ENCODE measurements around the gene IL2RA. TPM values are rescaled to one million over a fixed set of nuclear protein-coding genes. Genes with fewer than 3 reads are reported as not detected.

IL2RA gene
- total and polyA plus RNA-seq, 10 of the 15 experiments (the other 5 are each of a cell fraction or from before 2014, with no cell fraction given): 2.2 to 6.0 (median 4.9) TPM

GRCh38 chr10:6069081-6069931, 7.1 kb upstream of the IL2RA start:
- no peaks in the 10 kb centered on the region for H3K36me3 ChIP-seq (ENCODE audit: control insufficient read depth in 2 of 2, insufficient read depth in 2 of 2, low read length in 1 of 2)
- H3K4me3 ChIP-seq: no peak overlapping the region
- 43% methylated on average over 11 of the region's 11 CpGs for WGBS (ENCODE audit: insufficient coverage, insufficient replicate concordance, low lambda C conversion rate, missing lambda C conversion rate)
- SMC1A ChIA-PET (ENCODE audit: uncharacterized antibody, unreplicated experiment): interaction anchor here (1.1 to 6.9 kb wide), 5 partner anchors 11 to 56 kb away, joined by 4 to 66 read pairs (median 9); no protein-coding TSS in a partner anchor
- H3K4me1 ChIP-seq (ENCODE audit: control insufficient read depth, insufficient read depth, low read length): peaks cover 30% of the 10 kb centered on the region
- H4K20me1 ChIP-seq (ENCODE audit: control insufficient read depth, insufficient read depth): no peaks in the 10 kb centered on the region
- BruUV-seq (replicated peaks): no TSS peak
- H2AFZ ChIP-seq (ENCODE audit: control insufficient read depth, low read depth, low read length): no peak overlapping the region
- H3K27ac ChIP-seq (ENCODE audit: control insufficient read depth, insufficient read depth): no peak overlapping the region
- no peaks in the 10 kb centered on the region; a peak in 1 of 4 replicates for H3K27me3 ChIP-seq (replicated peaks in 1 of 2; ENCODE audit: control insufficient read depth in 2 of 2, insufficient read depth in 2 of 2, low read length in 1 of 2)
- FAIRE-seq: no peak
- no peak for DNase-seq (ENCODE audit: low read depth, low spot score)
- TF ChIP-seq TCF3 (IDR thresholded peaks at IDR 0.05; ENCODE audit: borderline replicate concordance, insufficient read depth, low read depth, low read length): 0 out of 2 replicates have a peak, but pooled peaks have one; percentile 21
- no peak for TF ChIP-seq POLR2A (IDR thresholded peaks at IDR 0.05; ENCODE audit: low read depth, low read length)
- ATAC-seq: no peak
- CTCF ChIA-PET: interaction anchor here (0.6 to 4.1 kb wide), 6 partner anchors 18 to 252 kb away, joined by 3 to 34 read pairs (median 3); no protein-coding TSS in a partner anchor
- H3K79me2 ChIP-seq (ENCODE audit: control insufficient read depth, insufficient read depth, low read length): no peaks in the 10 kb centered on the region
- H3K9me3 ChIP-seq (replicated peaks; ENCODE audit: control insufficient read depth, insufficient read depth, low read length): no peaks in the 10 kb centered on the region
- RAD21 ChIA-PET (ENCODE audit: unreplicated experiment): interaction anchor here (0.9 to 3.0 kb wide), 5 partner anchors 11 to 173 kb away, joined by 3 to 10 read pairs (median 3); no protein-coding TSS in a partner anchor
- H3K9ac ChIP-seq (ENCODE audit: control insufficient read depth, insufficient read depth, low read length): no peak overlapping the region
- POLR2A ChIA-PET: no interaction called here
- intact Hi-C loops (cut with micrococcal nuclease; ENCODE audit: unreplicated experiment) (no loop called here), in situ Hi-C loops (cut with MboI) (no loop called here)
- H3K4me2 ChIP-seq (ENCODE audit: control insufficient read depth, insufficient read depth): no peak overlapping the region

DNA sequence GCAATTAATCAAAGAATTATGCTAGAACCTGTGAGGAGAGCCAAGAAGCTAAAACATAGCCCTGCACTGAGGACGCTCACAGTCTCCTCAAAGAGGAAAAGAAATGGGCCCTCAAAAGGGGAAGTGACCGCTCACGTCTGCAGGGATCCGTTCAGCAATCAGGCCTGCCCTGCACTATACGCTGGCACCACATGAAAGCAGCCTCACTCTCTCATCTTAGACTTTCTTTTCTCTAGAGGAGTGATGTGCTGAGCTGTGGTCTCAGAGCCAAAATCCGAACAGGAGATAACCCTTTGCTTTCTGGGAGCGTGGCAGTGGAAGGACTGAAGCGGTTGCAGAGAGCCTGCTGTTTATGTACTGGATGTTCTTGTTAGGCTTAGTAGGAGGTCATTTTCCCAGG, 6.3 kb upstream of the IL2RA start:
- Histone ChIP-seq H2AFZ (ENCODE audit: control insufficient read depth, low read depth, low read length) (peak overlapping the region; percentile 37; the same call in 1 of the 2 replicates), H3K27ac (ENCODE audit: control insufficient read depth, insufficient read depth) (no peak overlapping the region), H3K36me3 (ENCODE audit: control insufficient read depth in 2 of 2, insufficient read depth in 2 of 2, low read length in 1 of 2) (no peaks in the 10 kb centered on the region), H3K9ac (ENCODE audit: control insufficient read depth, insufficient read depth, low read length) (no peak overlapping the region), H3K27me3 (replicated peaks in 1 of 2; ENCODE audit: control insufficient read depth in 2 of 2, insufficient read depth in 2 of 2, low read length in 1 of 2) (no peaks in the 10 kb centered on the region; a peak in 1 of 4 replicates), H3K4me2 (ENCODE audit: control insufficient read depth, insufficient read depth) (peak overlapping the region; percentile 40; the same call in 1 of the 2 replicates), H3K4me3 (no peak overlapping the region), H3K9me3 (replicated peaks; ENCODE audit: control insufficient read depth, insufficient read depth, low read length) (no peaks in the 10 kb centered on the region), H3K4me1 (ENCODE audit: control insufficient read depth, insufficient read depth, low read length) (peaks cover 30% of the 10 kb centered on the region), H4K20me1 (ENCODE audit: control insufficient read depth, insufficient read depth) (no peaks in the 10 kb centered on the region), H3K79me2 (ENCODE audit: control insufficient read depth, insufficient read depth, low read length) (no peaks in the 10 kb centered on the region)
- ChIA-PET SMC1A (ENCODE audit: uncharacterized antibody, unreplicated experiment) (interaction anchor here (1.0 to 6.9 kb wide), 8 partner anchors 10 to 331 kb away, joined by 3 to 66 read pairs (median 6); no protein-coding TSS in a partner anchor), RAD21 (ENCODE audit: unreplicated experiment) (interaction anchor here (0.7 to 3.0 kb wide), 8 partner anchors 10 to 172 kb away, joined by 3 to 10 read pairs (median 3); no protein-coding TSS in a partner anchor), CTCF (interaction anchor here (0.8 to 4.1 kb wide), 11 partner anchors 10 to 338 kb away, joined by 3 to 34 read pairs (median 4); no protein-coding TSS in a partner anchor), POLR2A (interaction anchor here (0.6 kb wide), 1 partner anchor 92 kb away, joined by 3 read pairs; no protein-coding TSS in a partner anchor)
- intact Hi-C loops (cut with micrococcal nuclease; ENCODE audit: unreplicated experiment): no loop called here
- 30% methylated on average over 8 of the region's 8 CpGs for WGBS (ENCODE audit: insufficient coverage, insufficient replicate concordance, low lambda C conversion rate, missing lambda C conversion rate)
- DNase-seq (ENCODE audit: low read depth, low spot score) (no peak), FAIRE-seq (peak; percentile 84), ATAC-seq (peak; percentile 86)
- no TSS peak for BruUV-seq (replicated peaks)
- in situ Hi-C loops (cut with MboI): no loop called here
- TF ChIP-seq E2F8 (IDR thresholded peaks at IDR 0.05; ENCODE audit: low read depth, partially characterized antibody) (no peak), BHLHE40 (IDR thresholded peaks at IDR 0.05; ENCODE audit: borderline replicate concordance in 1 of 2, low read depth in 2 of 2, low read length in 1 of 2) (peak; percentile 26 to 60; a peak in 2 of 4 replicates), ZBTB11 (CRISPR knock-in tag; IDR thresholded peaks at IDR 0.05) (no peak)
